IgD-negative memory B cell (primary cell): Measurements from ENCODE around the gene KLRC2. TPM values are rescaled to one million over a fixed set of nuclear protein-coding genes. Genes with fewer than 3 reads are reported as not detected.
"Not testable (repeated sequence)": the region's sequence is repeated elsewhere in the genome, so short reads cannot be mapped to it uniquely, and the experiment has no call there.

Experiments used
- H3K27ac Mint-ChIP-seq, 3 donors: one replicate each; pipeline ENCODE4 v1.8.0; 2020 to 2022; ENCODE audit warnings: mild to moderate bottlenecking in 3 of 3, mixed read lengths in 3 of 3, moderate library complexity in 1 of 3
- H3K27me3 Mint-ChIP-seq: one replicate; pipeline ENCODE4 v1.8.0; 2021; ENCODE audit warnings: mixed read lengths
- H3K36me3 Mint-ChIP-seq: one replicate; pipeline ENCODE4 v1.8.0; 2020; ENCODE audit warnings: mild to moderate bottlenecking, mixed read lengths
- H3K4me1 Mint-ChIP-seq, 3 donors: one replicate each; pipeline ENCODE4 v1.8.0; 2020 to 2022; ENCODE audit warnings: mixed read lengths in 3 of 3, mild to moderate bottlenecking in 1 of 3
- H3K4me3 Mint-ChIP-seq, 4 donors: one replicate each; pipeline ENCODE4 v1.8.0; 2020 to 2022; ENCODE audit warnings: mild to moderate bottlenecking in 4 of 4, mixed read lengths in 4 of 4, moderate library complexity in 3 of 4
- H3K9me3 Mint-ChIP-seq, 3 donors: one replicate each; pipeline ENCODE4 v1.8.0; 2020 to 2021; ENCODE audit warnings: mixed read lengths in 3 of 3, mild to moderate bottlenecking in 1 of 3
- polyA plus RNA-seq: library from polyadenylated mRNA; unstranded; fragments of 300-500 nt; fragmentation: Illumina TruSeq; gene quantifications from one replicate; pipeline ENCODE4 v1.2.3, GENCODE V29; 2021

KLRC2 gene
- polyA plus RNA-seq, 1 donor from 2014 or later, result not detected

- H3K36me3 Mint-ChIP-seq, result peaks cover 2% of the 10 kb centered on the region
- H3K4me3 Mint-ChIP-seq, result no peak overlapping the region
- H3K9me3 Mint-ChIP-seq, result no peaks in the 10 kb centered on the region
- peak overlapping the region; percentile 22 to 76 (median 55) for H3K27ac Mint-ChIP-seq
- peaks cover 9 to 32% (median 11%) of the 10 kb centered on the region in 3 donors for H3K4me1 Mint-ChIP-seq
- peaks cover 8% of the 10 kb centered on the region for H3K27me3 Mint-ChIP-seq
These were observed 43.3 kb downstream of the KLRC2 start for GRCh38 chr12:10392394-10392930.

- H3K4me1 Mint-ChIP-seq, result peaks cover 9 to 32% (median 11%) of the 10 kb centered on the region in 3 donors
- not testable (repeated sequence) for H3K27me3 Mint-ChIP-seq, H3K36me3 Mint-ChIP-seq, H3K27ac Mint-ChIP-seq, H3K9me3 Mint-ChIP-seq, H3K4me3 Mint-ChIP-seq
These were observed 44.8 kb downstream of the KLRC2 start for GRCh38 chr12:10390991-10391390.

- Mint-ChIP-seq H3K36me3 (peaks cover 2% of the 10 kb centered on the region), H3K9me3 (no peaks in the 10 kb centered on the region), H3K27me3 (peaks cover 7% of the 10 kb centered on the region), H3K4me3 (peak within 1 kb of the TSS in 3 of 4 donors; percentile 15 to 67 (median 51)), H3K27ac (peak within 1 kb of the TSS in 1 of 3 donors; percentile 68), H3K4me1 (peaks cover 2 to 22% (median 2%) of the 10 kb centered on the region in 3 donors)
These were observed 45.9 kb downstream of the KLRC2 start, which contains the start of gene KLRK1 for GRCh38 chr12:10389904-10390303. KLRK1 (minus strand) TSS chr12:10390041; CDS start chr12:10388810, 1,231 bp downstream.

GRCh38 chr12:10388624-10389413 is 47.0 kb downstream of the KLRC2 start:
- peaks cover 9% of the 10 kb centered on the region for H3K27me3 Mint-ChIP-seq
- peaks cover 0 to 15% (median 2%) of the 10 kb centered on the region in 3 donors for H3K4me1 Mint-ChIP-seq
- no peaks in the 10 kb centered on the region for H3K36me3 Mint-ChIP-seq
- peaks cover 0 to 4% (median 1%) of the 10 kb centered on the region in 3 donors for H3K9me3 Mint-ChIP-seq
- H3K4me3 Mint-ChIP-seq, result peak overlapping the region in 3 of 4 donors; percentile 36 to 69 (median 67)
- peak overlapping the region in 1 of 3 donors; percentile 68 for H3K27ac Mint-ChIP-seq

- Mint-ChIP-seq H3K4me1 (peaks cover 0 to 13% (median under 1%) of the 10 kb centered on the region in 3 donors), H3K4me3 (peak overlapping the region in 1 of 4 donors; percentile 77), H3K27ac (peak overlapping the region in 1 of 3 donors; percentile 48)
- not testable (repeated sequence) for H3K9me3 Mint-ChIP-seq, H3K27me3 Mint-ChIP-seq, H3K36me3 Mint-ChIP-seq
These were observed 48.3 kb downstream of the KLRC2 start for GRCh38 chr12:10387498-10387897.

- H3K27ac Mint-ChIP-seq, result peak overlapping the region in 1 of 3 donors; percentile 32
- peaks cover 5% of the 10 kb centered on the region for H3K27me3 Mint-ChIP-seq
- peaks cover 0 to 4% (median 1%) of the 10 kb centered on the region in 3 donors for H3K9me3 Mint-ChIP-seq
- no peak overlapping the region for H3K4me3 Mint-ChIP-seq
- no peaks in the 10 kb centered on the region for H3K36me3 Mint-ChIP-seq
- peaks cover 0 to 7% (median 0%) of the 10 kb centered on the region in 3 donors for H3K4me1 Mint-ChIP-seq
These were observed 49.0 kb downstream of the KLRC2 start for GRCh38 chr12:10386857-10387256.

- Mint-ChIP-seq H3K36me3 (no peaks in the 10 kb centered on the region), H3K27ac (no peak overlapping the region), H3K4me3 (peak overlapping the region in 1 of 4 donors; percentile 20), H3K27me3 (peaks cover 4% of the 10 kb centered on the region), H3K9me3 (peaks cover 0 to 4% (median 4%) of the 10 kb centered on the region in 3 donors), H3K4me1 (peaks cover 0 to 4% (median 0%) of the 10 kb centered on the region in 3 donors)
These were observed 50.6 kb downstream of the KLRC2 start for GRCh38 chr12:10385166-10385613.

GRCh38 chr12:10384191-10384590 is 51.6 kb downstream of the KLRC2 start:
- Mint-ChIP-seq H3K36me3 (no peaks in the 10 kb centered on the region), H3K4me3 (no peak overlapping the region)

GRCh38 chr12:10381928-10382628 is 53.7 kb downstream of the KLRC2 start:
- no peaks in the 10 kb centered on the region for H3K36me3 Mint-ChIP-seq
- peaks cover 0 to 4% (median 4%) of the 10 kb centered on the region in 3 donors for H3K9me3 Mint-ChIP-seq
- peak overlapping the region in 1 of 4 donors; percentile 44 for H3K4me3 Mint-ChIP-seq
- peaks cover 4% of the 10 kb centered on the region for H3K27me3 Mint-ChIP-seq
- H3K4me1 Mint-ChIP-seq, result no peaks in the 10 kb centered on the region
- peak overlapping the region in 1 of 3 donors; percentile 16 for H3K27ac Mint-ChIP-seq

More at GRCh38 chr12:10384191-10384590, 51.6 kb downstream of the KLRC2 start:
- H3K4me1 Mint-ChIP-seq, result peaks cover 0 to 4% (median 0%) of the 10 kb centered on the region in 3 donors
- no peak overlapping the region for H3K27ac Mint-ChIP-seq
- peaks cover 4% of the 10 kb centered on the region for H3K27me3 Mint-ChIP-seq
- H3K9me3 Mint-ChIP-seq, result peaks cover 0 to 4% (median 4%) of the 10 kb centered on the region in 3 donors

Other genes starting within 250 kb of the KLRC2 start
- 0.68 TPM for gene GABARAPL1, start 223.1 kb downstream of the KLRC2 start, polyA plus RNA-seq
- 13.1 TPM for gene KLRD1, start 128.1 kb downstream of the KLRC2 start, polyA plus RNA-seq
- 15.8 TPM for gene KLRK1, start 46.0 kb downstream of the KLRC2 start, polyA plus RNA-seq
- gene KLRC4, start 26.3 kb downstream of the KLRC2 start, polyA plus RNA-seq, result not detected
- gene KLRC3, start 15.4 kb downstream of the KLRC2 start, polyA plus RNA-seq, result not detected
- 4.5 TPM for gene KLRC1, start 17.4 kb upstream of the KLRC2 start, polyA plus RNA-seq
- 0.41 TPM for gene EIF2S3B, start 69.9 kb upstream of the KLRC2 start, polyA plus RNA-seq
- gene MAGOHB, start 177.6 kb upstream of the KLRC2 start, polyA plus RNA-seq, result 42.0 TPM
- gene STYK1, start 238.0 kb upstream of the KLRC2 start, polyA plus RNA-seq, result not detected